GM21786 (cell line): ENCODE data around the gene SORCS3.

Experiments
- ATAC-seq: cut with Tn5 transposase; IDR thresholded peaks from one replicate; pipeline ENCODE4 v1.9.1; 2021; ENCODE audit not compliant: unreplicated experiment

Gene SORCS3

DNA sequence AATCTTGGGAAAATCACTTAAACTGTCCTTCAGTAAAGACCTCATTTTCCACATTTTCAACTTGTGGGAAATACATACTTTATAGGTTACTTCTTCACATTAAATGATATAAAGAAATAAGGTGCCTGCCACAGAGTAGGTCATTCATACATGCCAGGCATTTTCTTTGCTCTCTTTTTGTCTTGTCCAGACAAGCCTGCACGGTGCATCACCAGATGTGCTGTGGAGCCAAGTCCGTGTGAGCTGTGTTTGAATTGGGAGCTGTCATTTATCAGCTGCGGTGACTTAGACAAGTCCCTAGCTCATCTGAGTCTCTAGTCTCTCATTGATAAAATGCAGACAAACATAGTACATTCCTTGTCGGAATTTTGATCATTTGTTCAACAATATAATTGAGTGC is 432.9 kb downstream of the SORCS3 start:
- ATAC-seq = no peak

DNA sequence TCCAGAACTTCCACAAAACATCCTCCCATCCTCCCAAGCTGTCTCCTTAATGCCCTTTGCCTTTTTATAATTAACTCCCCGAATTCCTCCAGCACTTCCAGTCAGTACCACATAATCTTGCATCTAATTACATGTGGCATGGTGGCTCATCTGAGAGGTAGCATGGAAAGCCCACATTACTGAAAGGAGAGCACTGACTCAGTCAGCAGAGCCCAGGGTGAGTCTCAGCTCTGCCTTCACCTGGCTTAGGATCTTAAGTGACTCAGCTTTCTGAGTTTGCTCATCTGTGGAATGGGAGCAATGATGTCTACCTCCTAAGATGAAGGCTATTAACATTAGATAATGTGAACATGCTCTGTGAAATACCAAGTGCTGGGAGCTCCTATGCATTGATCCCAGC is 433.9 kb downstream of the SORCS3 start:
- ATAC-seq = no peak

DNA sequence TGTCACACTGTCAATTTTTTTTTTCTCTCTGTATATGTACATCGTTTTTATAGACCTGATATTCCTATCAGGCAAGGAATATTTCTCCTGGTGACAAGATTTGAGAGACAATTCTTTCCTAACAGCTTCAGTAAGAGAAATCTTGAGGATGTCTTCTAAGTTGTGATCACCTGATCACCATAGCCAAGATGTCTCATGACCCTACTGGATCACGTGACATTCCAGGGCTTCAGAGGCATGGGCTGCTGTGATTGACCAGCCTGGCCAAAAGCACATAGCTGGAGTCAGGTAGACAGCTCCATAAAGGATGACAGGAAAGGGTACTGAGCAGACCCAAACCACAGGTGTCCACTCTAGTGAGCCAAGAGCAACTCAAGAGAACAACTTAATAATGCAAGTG is 444.9 kb downstream of the SORCS3 start:
- ATAC-seq = no peak

DNA sequence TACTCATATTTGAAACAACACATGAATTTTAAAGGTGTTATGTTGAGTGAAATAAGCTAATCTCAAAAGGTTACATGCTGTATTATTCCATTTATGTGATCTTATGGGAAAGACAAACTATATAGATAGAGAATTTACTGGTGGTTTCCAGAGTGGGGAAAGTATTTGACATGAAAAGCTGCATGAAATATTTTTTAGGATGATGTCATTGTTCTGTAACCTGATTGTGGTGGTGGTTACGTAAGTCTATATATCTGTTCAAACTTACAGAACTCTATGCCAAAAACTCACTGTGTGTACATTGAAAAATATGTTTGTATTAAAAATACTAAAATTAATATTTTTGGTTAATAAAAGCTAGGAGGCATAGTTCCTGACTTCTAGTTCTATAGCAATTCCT is 453.0 kb downstream of the SORCS3 start:
- no peak for ATAC-seq

DNA sequence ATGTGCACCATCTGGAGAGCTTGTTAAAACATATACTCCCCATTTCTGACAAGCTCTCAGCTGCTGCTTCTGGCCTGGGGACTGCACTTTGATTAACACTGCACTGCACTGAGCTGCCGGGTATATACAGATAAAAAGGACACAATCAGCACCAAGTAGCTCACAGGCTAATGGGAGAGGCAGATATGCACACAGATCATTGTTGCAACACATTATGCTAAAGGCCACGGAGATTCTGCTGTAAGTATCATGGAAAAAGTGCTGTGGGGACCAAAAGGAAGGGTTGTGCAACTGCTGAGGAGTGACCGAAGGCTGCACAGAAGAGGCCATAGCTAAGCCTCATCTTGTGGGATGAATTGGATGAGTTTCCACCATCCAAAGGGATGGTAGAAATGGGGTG is 455.2 kb downstream of the SORCS3 start:
- ATAC-seq = no peak

DNA sequence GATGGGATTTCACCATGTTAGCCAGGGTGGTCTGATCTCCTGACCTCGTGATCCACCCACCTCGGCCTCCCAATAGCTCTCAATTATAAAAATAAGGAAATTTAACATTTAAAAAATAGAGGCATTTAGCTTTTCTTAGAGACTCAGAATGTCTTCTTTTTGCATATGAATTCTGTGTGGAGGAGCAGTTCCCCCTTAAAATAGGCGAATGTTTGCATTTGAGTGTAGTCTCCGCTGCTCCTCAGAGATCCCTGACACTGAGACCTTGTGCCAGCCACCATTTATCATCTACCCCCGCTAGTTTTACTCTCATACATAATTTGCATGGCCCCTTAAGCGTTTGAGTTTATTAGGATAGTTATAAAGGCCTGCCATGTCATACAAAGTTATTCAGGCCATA is 461.9 kb downstream of the SORCS3 start:
- no peak for ATAC-seq

DNA sequence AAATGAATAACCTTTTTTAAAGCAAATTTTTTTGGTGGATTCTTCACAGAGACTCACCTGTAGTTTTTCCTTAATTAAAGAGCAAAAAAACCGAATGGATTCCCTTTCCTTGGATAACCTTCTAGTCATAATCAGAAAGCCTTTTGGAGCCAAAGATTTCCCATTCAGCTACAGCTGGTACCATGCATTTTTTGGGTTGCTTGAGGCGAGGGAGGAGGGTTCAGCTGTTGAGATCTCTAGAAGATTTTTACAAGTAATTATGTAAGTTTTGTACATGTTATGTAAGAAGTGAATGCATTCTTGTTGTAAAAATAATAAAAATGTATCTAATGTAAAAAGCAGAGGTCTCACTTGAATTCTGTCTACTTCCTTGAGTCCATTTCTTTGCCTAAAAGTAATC is 463.2 kb downstream of the SORCS3 start:
- ATAC-seq = no peak

DNA sequence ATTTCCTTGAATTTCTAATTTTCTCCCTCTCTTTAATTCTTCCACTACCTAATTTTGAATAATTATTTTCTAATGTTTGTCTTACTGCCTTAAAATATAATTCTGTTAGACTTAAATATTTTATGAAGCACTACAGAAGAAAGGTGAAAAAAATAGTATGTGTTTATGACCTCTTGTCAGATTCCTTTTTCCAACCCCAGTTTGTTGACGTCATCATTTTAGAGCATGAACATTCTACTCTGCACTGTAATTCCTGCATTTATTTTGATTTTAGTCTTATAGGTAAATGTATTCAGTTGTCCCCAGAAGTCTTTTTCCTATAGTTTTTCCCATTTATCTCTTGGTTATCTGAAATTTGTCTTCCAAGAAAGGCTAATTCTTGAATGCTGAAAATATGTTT is 468.1 kb downstream of the SORCS3 start:
- no peak for ATAC-seq

DNA sequence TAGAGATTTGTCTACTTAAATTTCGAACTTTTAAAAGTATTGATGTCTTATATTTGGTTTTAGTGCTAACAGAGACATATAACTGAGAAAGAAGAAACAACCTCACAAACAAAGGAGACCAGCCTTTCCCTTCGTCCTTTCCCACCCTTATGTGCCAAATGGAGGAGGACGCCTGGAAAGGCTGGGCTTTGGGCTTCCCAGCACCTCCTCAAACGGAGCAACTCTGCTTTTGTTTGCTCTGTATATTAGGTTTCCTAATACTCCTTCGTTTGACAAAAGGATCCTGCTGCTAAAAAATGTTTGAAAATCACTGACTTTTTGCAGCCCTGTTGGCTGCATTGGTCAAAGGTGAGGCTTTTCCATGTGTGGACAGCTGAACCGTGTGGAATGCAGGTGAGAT is 471.8 kb downstream of the SORCS3 start:
- ATAC-seq = no peak

DNA sequence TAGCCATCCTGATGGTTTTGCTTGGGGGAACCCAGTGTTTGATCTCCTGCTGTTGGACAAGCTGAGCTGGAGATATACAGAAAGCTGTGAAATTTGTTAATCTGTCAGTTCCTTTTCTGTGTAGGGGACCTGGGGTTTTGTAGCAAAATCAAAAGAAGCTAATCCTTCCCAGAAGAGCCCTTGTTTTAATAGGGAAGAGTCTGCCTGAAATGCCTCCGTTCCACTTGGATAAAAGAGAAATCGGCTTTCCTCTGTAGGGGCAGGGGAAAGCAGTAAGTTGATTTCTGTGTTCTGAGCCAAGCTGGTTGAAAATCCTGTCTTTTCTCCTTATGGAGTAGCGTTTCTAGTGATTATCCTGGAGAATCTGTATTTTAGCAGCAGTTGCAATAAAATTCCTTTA is 472.6 kb downstream of the SORCS3 start:
- ATAC-seq = no peak

DNA sequence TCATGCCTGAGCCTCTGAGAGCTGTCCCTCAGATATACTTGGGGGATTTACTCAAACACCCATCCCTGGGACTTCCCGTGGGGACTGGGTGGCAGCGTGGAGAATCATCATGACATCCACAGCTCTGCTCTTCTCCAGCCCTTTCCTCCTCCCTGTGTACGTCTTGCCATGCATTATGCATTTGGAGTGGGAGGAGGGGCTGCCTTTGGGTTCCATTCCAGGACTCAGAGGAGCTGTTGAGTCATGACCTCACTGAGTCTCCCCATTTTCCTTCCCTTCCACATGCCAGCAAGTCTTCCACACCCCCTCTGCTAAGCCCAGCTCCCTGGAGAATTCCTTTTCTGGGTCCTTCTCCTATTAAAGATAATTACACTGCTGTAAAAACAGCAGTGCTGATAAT is 480.7 kb downstream of the SORCS3 start:
- no peak for ATAC-seq

DNA sequence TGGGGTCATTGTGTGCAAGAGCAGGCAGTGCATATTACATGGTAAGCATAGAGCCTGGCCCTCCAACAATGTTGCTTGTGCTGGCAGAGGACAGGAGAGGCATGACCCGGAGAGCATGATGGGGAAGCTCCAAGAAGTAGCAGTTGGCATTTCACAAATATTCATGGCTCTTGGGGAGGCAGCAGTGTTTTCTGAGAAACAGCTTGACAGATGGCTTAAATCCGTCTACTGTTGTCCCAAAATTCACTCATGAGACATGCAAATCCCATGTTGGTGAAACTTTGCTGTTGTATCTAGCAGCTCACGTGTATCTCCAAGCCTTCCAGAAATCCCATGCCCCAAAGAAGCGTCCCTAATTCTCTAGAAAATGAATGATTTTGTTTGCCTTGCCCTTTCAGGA is 487.0 kb downstream of the SORCS3 start:
- no peak for ATAC-seq

DNA sequence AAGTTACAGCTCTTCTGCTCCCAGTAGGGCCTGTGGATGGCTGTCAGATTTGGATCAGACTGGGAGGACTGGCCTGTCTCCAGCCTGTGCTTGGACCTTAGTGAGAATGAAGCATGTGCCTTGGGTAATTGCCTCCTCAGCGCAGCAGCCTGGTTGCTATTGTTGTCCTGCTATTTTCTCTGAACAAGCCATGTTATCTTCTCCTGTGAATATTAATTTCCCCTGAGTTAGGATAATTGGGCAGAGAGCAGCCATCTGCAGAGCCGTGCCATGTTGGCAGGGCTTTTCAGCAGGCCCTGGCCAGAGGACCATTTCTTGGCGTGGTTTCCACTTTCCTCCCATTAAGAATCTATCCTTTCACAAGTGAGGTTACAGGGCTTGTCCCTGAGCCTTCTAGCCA is 497.3 kb downstream of the SORCS3 start:
- no peak for ATAC-seq

DNA sequence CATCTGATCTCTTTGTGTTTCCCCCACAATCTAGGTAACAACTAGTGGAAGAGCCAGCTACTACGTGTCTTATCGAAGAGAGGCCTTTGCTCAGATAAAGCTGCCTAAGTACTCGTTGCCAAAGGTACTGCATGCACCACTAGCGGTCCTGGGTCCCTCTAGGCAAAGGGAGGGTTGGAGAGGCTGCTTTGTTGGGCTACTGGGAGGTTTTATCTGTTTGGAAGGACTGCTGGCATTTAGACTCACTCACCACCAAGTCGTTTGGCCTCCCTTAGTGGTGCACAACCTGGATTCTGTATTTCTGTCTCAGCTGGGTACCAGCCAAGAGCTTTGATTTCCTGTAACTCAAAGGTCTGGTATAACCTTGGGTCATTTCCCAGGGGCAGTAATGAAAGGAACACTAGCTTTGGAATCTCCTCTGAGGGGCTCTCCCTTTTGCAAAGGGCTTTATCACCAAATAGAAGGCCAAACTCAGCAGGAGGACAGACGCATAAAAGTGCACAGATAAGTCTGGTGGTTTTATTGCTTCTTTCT is 498.3 kb downstream of the SORCS3 start:
- ATAC-seq = no peak

DNA sequence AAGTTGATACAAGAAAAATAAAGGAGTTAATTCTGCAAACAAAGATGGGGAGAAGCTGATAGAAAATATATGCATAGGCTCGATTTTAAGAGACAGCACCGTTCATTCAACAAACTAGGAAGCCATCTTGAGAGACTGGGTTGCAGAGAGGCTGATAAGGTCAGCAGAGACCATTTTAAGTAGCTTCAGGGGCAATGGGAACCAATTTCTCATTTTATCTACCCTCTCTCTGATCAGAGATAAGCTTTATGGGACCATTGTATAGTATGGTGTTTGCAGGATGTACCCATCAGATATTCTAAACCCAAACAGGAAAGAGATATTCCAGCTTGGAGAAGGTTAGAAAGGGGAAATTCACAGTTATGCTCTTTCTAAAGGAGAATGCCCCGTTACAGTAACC is 499.5 kb downstream of the SORCS3 start:
- ATAC-seq = no peak

DNA sequence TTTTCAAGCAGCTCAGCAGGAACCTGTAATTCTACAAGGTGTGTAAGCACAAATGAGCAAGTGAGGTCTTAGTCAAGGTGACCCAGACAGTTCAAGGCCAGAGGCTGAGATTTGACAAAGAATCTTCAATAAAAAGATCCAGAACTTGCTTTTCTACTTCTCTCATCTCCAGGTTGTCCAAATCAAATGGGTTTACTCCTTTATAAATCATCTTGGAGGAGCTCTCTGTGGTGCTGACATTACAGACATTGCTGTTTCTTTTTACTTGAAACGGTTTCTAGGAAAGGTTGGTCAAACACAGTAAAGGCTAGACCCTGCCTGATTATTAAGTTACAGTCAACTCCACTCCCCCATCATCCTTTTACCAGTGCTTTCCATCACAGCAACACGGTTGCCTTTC is 504.6 kb downstream of the SORCS3 start:
- ATAC-seq = no peak

DNA sequence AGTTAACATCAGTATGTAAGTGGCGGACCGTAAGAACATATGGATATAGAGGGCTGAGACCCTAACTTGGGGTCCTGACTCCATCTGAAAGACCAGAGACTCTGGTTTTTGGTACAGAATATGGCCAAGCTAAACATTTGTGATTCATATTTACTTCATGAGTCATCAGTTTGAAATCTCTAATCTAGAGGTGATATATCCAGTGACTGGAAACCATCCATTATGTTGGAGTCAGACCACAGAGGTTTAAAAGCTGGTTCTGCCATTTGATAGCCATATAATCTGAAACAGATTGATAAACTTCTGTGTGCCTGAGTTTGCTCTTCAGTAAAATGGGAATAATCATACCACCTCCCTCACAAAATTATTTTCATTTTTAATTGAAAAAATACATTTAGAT is 505.3 kb downstream of the SORCS3 start:
- ATAC-seq = no peak

DNA sequence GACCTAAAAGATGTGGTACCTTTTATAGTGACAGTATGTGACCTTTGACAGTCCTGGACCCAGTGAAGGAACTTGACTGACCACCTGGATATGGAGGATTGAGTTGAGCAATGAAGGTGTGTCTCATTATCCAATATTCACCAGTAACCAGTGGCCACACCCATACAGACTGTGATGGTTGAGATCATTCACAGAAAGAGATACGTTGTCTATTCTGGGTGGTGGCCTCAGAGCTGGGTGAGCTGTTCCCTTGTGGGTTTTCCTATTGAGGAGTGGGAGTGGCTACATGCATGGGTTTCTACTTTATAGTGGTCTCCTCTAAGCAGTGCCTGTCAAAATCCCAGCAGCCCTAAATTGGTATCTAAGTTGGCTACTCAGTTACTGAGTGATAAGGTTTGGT is 507.4 kb downstream of the SORCS3 start:
- no peak for ATAC-seq

DNA sequence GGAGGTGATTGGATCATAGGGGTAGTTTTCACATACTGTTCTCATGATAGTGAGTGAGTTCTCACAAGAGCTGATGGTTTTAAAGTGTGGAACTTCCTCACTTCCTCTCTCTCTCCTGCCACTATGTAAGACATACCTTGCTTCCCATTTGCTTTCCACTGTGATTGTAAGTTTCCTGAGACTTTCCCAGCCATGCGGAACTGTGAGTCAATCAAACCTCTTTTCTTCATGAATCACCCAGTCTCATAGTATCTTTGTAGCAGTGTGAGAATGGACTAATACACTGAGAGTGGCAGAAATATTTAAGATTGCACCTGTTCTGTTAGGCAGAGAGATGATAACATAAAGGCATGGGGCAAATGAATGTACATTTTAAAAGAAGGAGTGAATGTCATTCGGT is 507.8 kb downstream of the SORCS3 start:
- ATAC-seq = no peak

DNA sequence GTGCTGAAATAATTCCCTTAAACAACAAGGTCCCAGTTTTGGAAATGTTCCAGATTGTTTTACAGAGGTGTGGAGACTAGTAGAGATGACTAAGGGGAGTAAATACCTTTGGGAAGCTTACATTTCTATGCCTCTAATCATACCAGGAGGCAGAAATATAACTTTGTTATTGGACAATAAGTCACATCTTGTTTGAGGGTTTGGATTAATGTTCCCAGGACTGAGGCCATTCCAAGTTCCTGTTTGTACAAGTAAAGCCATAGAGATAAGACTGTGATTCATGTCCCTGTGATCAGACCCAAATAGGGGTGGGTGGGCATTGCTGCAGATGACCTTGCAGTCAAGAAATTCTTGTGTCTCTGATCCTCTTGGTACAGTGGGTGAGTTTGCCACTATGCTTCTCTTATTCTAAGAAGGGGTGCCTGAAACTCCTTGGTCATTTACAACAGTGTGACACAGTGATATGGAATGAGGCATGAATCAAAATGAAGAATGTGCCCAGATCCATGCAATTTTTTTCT is 508.3 kb downstream of the SORCS3 start:
- ATAC-seq = no peak

DNA sequence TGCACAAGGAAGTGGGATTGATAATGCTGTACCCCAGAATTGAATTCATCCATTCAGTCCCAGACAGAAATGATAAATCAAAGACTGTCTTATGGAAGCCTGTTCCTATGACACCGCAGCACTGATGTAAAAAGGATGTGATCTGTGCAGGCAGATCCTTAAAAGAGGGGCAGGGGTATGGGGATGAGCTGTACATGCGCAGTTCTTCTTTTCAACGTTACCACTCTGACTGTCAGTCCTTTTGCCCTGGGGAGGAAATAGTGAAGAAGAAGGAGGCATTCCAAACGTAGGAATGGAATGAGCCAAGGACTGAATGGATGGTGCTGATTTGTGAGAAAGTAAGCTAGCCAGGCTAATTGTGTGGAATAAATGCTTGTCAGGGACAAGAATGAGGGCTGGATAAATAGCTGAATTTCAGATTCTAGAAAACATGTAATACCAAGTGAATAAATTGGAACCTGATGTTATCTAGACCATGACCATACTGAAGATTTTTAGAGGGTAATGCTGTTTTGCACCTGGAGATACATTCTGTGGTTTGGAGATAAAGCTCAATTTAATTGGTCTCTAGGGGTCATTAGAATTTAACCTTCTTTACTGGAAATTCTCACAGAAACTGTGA is 509.3 kb downstream of the SORCS3 start:
- ATAC-seq = no peak

DNA sequence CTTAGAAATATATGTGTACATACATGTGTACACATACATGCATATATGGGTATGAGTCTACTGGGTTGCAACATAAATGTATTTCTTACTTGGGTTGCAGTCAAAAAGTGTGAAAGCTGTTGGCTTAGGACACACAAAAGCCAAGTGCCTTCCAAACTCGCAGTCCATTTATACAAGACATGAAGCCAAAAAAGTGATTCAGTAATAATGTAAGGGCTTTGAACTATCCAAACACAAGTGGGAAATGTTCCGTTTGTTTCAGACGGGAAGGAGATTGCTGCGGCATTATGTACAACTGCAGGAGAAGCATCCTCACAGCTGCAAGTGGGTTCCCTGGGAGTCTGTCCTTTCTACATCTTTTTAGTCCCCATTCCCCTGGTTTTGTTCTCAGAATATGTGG is 513.6 kb downstream of the SORCS3 start:
- no peak for ATAC-seq

DNA sequence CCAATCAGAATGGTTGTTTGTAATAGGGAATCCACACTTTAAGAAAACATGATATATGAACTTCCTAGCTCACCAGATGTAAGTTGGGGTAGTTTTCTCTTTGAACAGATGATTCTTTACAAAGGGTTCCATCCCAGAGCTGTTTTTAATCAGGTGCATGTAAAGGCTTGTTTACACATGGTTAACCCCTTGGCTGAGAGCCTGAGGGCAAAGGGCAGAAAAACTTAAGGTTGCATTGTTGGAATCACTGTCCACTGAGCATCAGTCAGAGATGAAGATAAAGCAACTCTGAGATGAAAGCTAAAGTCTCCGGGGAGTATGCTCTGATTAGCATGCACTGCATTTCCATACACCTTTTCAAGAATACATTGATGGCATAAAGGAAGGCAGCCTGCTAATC is 518.2 kb downstream of the SORCS3 start:
- no peak for ATAC-seq
